HepG2 (cell line): ENCODE results near the gene COASY. TPM values are rescaled to one million over a fixed set of nuclear protein-coding genes. Genes with fewer than 3 reads are reported as not detected.

ENCODE experiments used
- CAMTA2 ChIP-seq: sonication (generic); formaldehyde crosslinking; IDR thresholded peaks from 2 replicates; pipeline ENCODE4 v1.4.0; 2020; ENCODE audit warnings: mild to moderate bottlenecking, missing genetic modification reagents, borderline replicate concordance
- HMG20A ChIP-seq: IDR thresholded peaks from 2 replicates; pipeline ENCODE4 v1.6.1; 2016; ENCODE audit warnings: borderline replicate concordance
- MED13 ChIP-seq: sonication (generic); formaldehyde crosslinking; IDR thresholded peaks from 2 replicates; pipeline ENCODE4 v1.5.0; 2020; ENCODE audit warnings: missing genetic modification reagents
- MTA3 ChIP-seq: sonication (generic); formaldehyde crosslinking; IDR thresholded peaks from 2 replicates; pipeline ENCODE4 v1.4.0; 2020; ENCODE audit warnings: missing genetic modification reagents
- MTF2 ChIP-seq: sonication (generic); formaldehyde crosslinking; IDR thresholded peaks from 2 replicates; pipeline ENCODE4 v1.5.0; 2020; ENCODE audit warnings: missing genetic modification reagents, borderline replicate concordance
- RFX3 ChIP-seq: IDR thresholded peaks from 2 replicates; pipeline ENCODE4 v1.6.1; 2016; ENCODE audit warnings: missing biosample characterization, missing genetic modification reagents
- TCF12 ChIP-seq, 2 experiments: fragments of 450-650 bp in 1 of 2; sonication (generic) in 1 of 2; formaldehyde crosslinking in 1 of 2; IDR thresholded peaks; 2 replicates each; pipeline versions ENCODE4 v1.6.1 to v1.8.0; 2017 to 2022; ENCODE audit warnings: antibody characterized with exemption in 1 of 2, mild to moderate bottlenecking in 1 of 2, missing genetic modification reagents in 1 of 2, moderate library complexity in 1 of 2
- TEAD2 ChIP-seq: sonication (generic); formaldehyde crosslinking; IDR thresholded peaks from 2 replicates; pipeline ENCODE4 v1.9.0; 2021; ENCODE audit warnings: missing genetic modification reagents
- ZFP62 ChIP-seq: sonication (generic); formaldehyde crosslinking; IDR thresholded peaks from 2 replicates; pipeline ENCODE4 v1.4.0; 2020; ENCODE audit warnings: missing genetic modification reagents
- ZNF44 ChIP-seq: sonication (generic); formaldehyde crosslinking; IDR thresholded peaks from 2 replicates; pipeline ENCODE4 v1.5.1; 2020; ENCODE audit warnings: mild to moderate bottlenecking, missing genetic modification reagents
- ZNF550 ChIP-seq: sonication (generic); formaldehyde crosslinking; IDR thresholded peaks from 2 replicates; pipeline ENCODE4 v1.4.0; 2020; ENCODE audit warnings: mild to moderate bottlenecking, missing genetic modification reagents, borderline replicate concordance
- ZNF670 ChIP-seq: sonication (generic); formaldehyde crosslinking; IDR thresholded peaks from 2 replicates; pipeline ENCODE4 v1.8.0; 2022; ENCODE audit warnings: mild to moderate bottlenecking, missing genetic modification reagents, borderline replicate concordance
- ZNF775 ChIP-seq: sonication (generic); formaldehyde crosslinking; IDR thresholded peaks from 2 replicates; pipeline ENCODE4 v1.4.0; 2020; ENCODE audit warnings: missing genetic modification reagents, mild to moderate bottlenecking, moderate library complexity, borderline replicate concordance
- ZSCAN20 ChIP-seq: sonication (generic); formaldehyde crosslinking; IDR thresholded peaks from 2 replicates; pipeline ENCODE4 v1.4.0; 2020; ENCODE audit warnings: missing genetic modification reagents, mild to moderate bottlenecking, borderline replicate concordance
- polyA plus RNA-seq, 8 experiments: library from polyadenylated mRNA; depleted of rRNA in 3 of 8; stranded (reverse) in 7 of 8; unstranded in 1 of 8; fragments of >200 nt; fragmentation: Illumina TruSeq in 4 of 8; extraction: Trizol in 4 of 8; gene quantifications; 2 replicates each; pipeline versions ENCODE4 v1.2.1 to v1.2.3, GENCODE V29; 2011 to 2016; ENCODE audit warnings: low read depth in 4 of 8, missing spikeins in 1 of 8, mixed read lengths in 1 of 8; ENCODE audit not compliant: insufficient read depth in 1 of 8
- total RNA-seq, 5 experiments: library from RNA; depleted of rRNA; stranded (reverse); fragments of >200 nt; fragmentation: Illumina TruSeq; extraction: Trizol; gene quantifications; 2 replicates each; pipeline ENCODE4 v1.2.3, GENCODE V29; 2016; ENCODE audit warnings: low read depth in 1 of 5
- TF ChIP-seq, protein P1 (sequence below): sonication (generic); formaldehyde crosslinking; IDR thresholded peaks from 2 replicates; pipeline ENCODE4 v1.8.1; 2023; ENCODE audit warnings: mild to moderate bottlenecking, missing genetic modification reagents
- TF ChIP-seq, protein P2 (sequence below): sonication (generic); formaldehyde crosslinking; IDR thresholded peaks from 2 replicates; pipeline ENCODE4 v1.4.0; 2020; ENCODE audit warnings: missing genetic modification reagents, borderline replicate concordance
- TF ChIP-seq, protein P3 (sequence below): sonication (generic); formaldehyde crosslinking; IDR thresholded peaks from 2 replicates; pipeline ENCODE4 v1.4.0; 2020; ENCODE audit warnings: missing genetic modification reagents
- TF ChIP-seq, protein P4 (sequence below): sonication (generic); formaldehyde crosslinking; conservative IDR thresholded peaks from 2 replicates; pipeline ENCODE4 v1.4.0; 2020; ENCODE audit warnings: mild to moderate bottlenecking, missing genetic modification reagents, moderate library complexity
- TF ChIP-seq, protein P5 (sequence below): sonication (generic); formaldehyde crosslinking; IDR thresholded peaks from 2 replicates; pipeline ENCODE4 v1.4.0; 2020; ENCODE audit warnings: missing genetic modification reagents

The COASY gene
- total and polyA plus RNA-seq, 2 of the 13 experiments (the other 11 are each of a cell fraction or from before 2014, with no cell fraction given): 90.7 to 125 TPM

DNA sequence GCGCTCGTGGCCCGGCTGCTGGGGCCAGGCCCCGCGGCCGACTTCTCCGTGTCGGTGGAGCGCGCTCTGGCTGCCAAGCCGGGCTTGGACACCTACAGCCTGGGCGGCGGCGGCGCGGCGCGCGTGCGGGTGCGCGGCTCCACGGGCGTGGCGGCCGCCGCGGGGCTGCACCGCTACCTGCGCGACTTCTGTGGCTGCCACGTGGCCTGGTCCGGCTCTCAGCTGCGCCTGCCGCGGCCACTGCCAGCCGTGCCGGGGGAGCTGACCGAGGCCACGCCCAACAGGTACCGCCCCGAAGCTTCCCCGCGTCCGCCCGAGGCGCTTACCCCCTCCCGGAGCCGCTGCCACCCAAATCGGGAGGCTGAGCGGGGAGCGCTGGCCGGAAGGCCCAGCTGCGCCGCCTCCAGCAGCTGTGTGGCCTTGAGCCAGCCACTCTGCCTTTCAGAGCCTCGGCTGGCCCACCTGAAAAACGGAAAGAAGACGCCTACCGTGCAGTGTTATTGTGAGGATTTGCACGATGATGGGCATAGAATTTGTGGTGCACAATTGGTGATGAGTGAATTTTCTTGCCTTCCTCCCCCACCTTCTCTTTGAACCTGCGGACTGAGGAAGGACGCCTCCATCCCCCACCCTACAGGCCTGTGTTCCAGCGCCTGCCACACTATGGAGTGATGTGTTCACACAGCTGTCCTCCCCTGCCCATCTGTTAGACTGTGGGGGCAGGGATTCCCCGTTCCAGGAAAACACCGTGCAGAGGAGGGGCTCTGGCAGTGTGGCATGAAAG, 25.4 kb upstream of the COASY start (continued):
- TF ChIP-seq, protein P1, sequence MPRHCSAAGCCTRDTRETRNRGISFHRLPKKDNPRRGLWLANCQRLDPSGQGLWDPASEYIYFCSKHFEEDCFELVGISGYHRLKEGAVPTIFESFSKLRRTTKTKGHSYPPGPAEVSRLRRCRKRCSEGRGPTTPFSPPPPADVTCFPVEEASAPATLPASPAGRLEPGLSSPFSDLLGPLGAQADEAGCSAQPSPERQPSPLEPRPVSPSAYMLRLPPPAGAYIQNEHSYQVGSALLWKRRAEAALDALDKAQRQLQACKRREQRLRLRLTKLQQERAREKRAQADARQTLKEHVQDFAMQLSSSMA (CRISPR knock-in tag): peak; percentile 50; the same call in 1 of the 2 replicates
- no peak; the same call in 1 of the 2 replicates for TF ChIP-seq MED13 (CRISPR knock-in tag)
- TF ChIP-seq ZNF44 (CRISPR knock-in tag): no peak; the same call in 1 of the 2 replicates
- 0 out of 2 replicates have a peak, but pooled peaks have one; percentile 32 for TF ChIP-seq ZSCAN20
- TF ChIP-seq, protein P2, sequence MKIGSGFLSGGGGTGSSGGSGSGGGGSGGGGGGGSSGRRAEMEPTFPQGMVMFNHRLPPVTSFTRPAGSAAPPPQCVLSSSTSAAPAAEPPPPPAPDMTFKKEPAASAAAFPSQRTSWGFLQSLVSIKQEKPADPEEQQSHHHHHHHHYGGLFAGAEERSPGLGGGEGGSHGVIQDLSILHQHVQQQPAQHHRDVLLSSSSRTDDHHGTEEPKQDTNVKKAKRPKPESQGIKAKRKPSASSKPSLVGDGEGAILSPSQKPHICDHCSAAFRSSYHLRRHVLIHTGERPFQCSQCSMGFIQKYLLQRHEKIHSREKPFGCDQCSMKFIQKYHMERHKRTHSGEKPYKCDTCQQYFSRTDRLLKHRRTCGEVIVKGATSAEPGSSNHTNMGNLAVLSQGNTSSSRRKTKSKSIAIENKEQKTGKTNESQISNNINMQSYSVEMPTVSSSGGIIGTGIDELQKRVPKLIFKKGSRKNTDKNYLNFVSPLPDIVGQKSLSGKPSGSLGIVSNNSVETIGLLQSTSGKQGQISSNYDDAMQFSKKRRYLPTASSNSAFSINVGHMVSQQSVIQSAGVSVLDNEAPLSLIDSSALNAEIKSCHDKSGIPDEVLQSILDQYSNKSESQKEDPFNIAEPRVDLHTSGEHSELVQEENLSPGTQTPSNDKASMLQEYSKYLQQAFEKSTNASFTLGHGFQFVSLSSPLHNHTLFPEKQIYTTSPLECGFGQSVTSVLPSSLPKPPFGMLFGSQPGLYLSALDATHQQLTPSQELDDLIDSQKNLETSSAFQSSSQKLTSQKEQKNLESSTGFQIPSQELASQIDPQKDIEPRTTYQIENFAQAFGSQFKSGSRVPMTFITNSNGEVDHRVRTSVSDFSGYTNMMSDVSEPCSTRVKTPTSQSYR (CRISPR knock-in tag): peak; percentile 84
- no peak for TF ChIP-seq MTF2
- TF ChIP-seq, protein P3, sequence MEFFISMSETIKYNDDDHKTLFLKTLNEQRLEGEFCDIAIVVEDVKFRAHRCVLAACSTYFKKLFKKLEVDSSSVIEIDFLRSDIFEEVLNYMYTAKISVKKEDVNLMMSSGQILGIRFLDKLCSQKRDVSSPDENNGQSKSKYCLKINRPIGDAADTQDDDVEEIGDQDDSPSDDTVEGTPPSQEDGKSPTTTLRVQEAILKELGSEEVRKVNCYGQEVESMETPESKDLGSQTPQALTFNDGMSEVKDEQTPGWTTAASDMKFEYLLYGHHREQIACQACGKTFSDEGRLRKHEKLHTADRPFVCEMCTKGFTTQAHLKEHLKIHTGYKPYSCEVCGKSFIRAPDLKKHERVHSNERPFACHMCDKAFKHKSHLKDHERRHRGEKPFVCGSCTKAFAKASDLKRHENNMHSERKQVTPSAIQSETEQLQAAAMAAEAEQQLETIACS: no peak
- TF ChIP-seq, protein P4, sequence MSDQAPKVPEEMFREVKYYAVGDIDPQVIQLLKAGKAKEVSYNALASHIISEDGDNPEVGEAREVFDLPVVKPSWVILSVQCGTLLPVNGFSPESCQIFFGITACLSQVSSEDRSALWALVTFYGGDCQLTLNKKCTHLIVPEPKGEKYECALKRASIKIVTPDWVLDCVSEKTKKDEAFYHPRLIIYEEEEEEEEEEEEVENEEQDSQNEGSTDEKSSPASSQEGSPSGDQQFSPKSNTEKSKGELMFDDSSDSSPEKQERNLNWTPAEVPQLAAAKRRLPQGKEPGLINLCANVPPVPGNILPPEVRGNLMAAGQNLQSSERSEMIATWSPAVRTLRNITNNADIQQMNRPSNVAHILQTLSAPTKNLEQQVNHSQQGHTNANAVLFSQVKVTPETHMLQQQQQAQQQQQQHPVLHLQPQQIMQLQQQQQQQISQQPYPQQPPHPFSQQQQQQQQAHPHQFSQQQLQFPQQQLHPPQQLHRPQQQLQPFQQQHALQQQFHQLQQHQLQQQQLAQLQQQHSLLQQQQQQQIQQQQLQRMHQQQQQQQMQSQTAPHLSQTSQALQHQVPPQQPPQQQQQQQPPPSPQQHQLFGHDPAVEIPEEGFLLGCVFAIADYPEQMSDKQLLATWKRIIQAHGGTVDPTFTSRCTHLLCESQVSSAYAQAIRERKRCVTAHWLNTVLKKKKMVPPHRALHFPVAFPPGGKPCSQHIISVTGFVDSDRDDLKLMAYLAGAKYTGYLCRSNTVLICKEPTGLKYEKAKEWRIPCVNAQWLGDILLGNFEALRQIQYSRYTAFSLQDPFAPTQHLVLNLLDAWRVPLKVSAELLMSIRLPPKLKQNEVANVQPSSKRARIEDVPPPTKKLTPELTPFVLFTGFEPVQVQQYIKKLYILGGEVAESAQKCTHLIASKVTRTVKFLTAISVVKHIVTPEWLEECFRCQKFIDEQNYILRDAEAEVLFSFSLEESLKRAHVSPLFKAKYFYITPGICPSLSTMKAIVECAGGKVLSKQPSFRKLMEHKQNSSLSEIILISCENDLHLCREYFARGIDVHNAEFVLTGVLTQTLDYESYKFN (CRISPR knock-in tag): peak; percentile 77
- TF ChIP-seq ZNF550: peak; percentile 85; the same call in 1 of the 2 replicates
- no peak for TF ChIP-seq TCF12 (IDR thresholded peaks at IDR 0.05)
- TF ChIP-seq TCF12 (CRISPR knock-in tag; IDR thresholded peaks at IDR 0.05): no peak
- TF ChIP-seq CAMTA2 (CRISPR knock-in tag): no peak
- no peak for TF ChIP-seq MTA3 (CRISPR knock-in tag)
- no peak for TF ChIP-seq ZNF670 (CRISPR knock-in tag)
- TF ChIP-seq ZNF775 (CRISPR knock-in tag): no peak
- TF ChIP-seq ZFP62 (CRISPR knock-in tag): no peak
- no peak for TF ChIP-seq TEAD2 (CRISPR knock-in tag)
- peak; percentile 51; the same call in 1 of the 2 replicates for TF ChIP-seq HMG20A (CRISPR knock-in tag)
- TF ChIP-seq, protein P5, sequence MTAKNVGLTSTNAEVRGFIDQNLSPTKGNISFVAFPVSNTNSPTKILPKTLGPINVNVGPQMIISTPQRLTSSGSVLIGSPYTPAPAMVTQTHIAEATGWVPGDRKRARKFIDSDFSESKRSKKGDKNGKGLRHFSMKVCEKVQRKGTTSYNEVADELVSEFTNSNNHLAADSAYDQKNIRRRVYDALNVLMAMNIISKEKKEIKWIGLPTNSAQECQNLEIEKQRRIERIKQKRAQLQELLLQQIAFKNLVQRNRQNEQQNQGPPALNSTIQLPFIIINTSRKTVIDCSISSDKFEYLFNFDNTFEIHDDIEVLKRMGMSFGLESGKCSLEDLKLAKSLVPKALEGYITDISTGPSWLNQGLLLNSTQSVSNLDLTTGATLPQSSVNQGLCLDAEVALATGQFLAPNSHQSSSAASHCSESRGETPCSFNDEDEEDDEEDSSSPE (CRISPR knock-in tag): no peak; the same call in none of the 2 replicates
- TF ChIP-seq RFX3 (CRISPR knock-in tag): no peak
